ENCODE measurements around the gene APOO.

APOO gene

GRCh38 chrX:23930894-23931604, 23.3 kb upstream of the APOO start:
- H3K4me3 ChIP-seq (ENCODE audit: low read depth, low read length) = no peak overlapping the region
- TF ChIP-seq CTCF (IDR thresholded peaks at IDR 0.05; ENCODE audit: control insufficient read depth, extremely low read depth, insufficient read depth) = no peak
- DNase-seq (ENCODE audit: low read depth) = peak; percentile 58

DNA sequence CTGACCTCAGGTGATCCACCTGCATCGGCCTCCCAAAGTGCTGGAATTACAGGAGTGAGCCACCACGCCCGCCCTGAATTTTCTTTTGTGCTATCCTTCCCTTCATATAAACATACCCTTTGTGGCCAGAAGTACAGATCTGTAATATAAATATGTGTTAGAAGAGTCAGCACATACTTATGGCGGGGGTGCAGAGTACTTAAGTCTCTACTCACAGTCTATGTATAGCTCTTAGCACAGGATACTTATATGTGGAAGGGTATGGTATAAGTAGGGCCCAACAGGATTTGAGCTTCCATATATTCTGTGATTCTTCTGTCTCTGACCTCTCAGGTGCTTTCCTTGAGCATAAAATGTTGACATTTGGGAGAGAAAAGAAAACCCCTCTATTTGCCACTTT, 18.3 kb upstream of the APOO start:
- no peak for DNase-seq (ENCODE audit: low read depth)
- no peak for TF ChIP-seq CTCF (IDR thresholded peaks at IDR 0.05; ENCODE audit: control insufficient read depth, extremely low read depth, insufficient read depth)
- no peak overlapping the region for H3K4me3 ChIP-seq (ENCODE audit: low read depth, low read length)

DNA sequence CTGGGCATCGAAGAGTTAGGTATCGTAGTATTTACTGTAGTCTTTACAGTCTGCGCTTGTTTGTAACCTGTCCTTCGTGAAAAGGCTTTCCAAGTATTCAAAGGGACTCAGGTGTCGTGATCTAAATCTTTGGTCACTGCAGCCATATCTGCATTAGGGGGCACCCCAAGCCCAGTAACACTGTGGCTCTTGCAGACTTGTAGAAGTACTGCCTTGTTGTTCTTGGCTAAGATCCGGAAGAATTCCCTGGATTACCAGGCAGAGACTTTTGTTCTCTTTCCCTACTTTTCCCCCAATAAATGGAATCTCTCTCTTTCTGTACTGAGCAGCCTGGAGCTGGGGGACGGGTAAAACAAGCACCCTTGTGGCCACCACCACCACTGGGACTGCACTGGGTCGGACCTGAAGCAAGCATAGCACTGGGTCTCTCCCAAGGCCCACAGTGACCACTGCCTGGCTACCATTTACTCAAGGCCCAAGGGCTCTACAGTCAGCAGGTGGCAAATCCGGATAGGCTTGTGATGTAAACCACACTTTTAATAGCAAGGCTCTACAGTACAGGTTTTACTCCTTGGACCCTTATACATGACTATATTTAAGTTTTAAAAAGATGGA, 12.1 kb upstream of the APOO start:
- TF ChIP-seq CTCF (IDR thresholded peaks at IDR 0.05; ENCODE audit: control insufficient read depth, extremely low read depth, insufficient read depth) = peak; percentile 47
- DNase-seq (ENCODE audit: low read depth) = no peak
- H3K4me3 ChIP-seq (ENCODE audit: low read depth, low read length) = no peak overlapping the region

GRCh38 chrX:23919148-23919547, 11.4 kb upstream of the APOO start:
- H3K4me3 ChIP-seq (ENCODE audit: low read depth, low read length) = no peak overlapping the region
- DNase-seq (ENCODE audit: low read depth) = no peak
- TF ChIP-seq CTCF (IDR thresholded peaks at IDR 0.05; ENCODE audit: control insufficient read depth, extremely low read depth, insufficient read depth) = no peak

- no peak overlapping the region for H3K4me3 ChIP-seq (ENCODE audit: low read depth, low read length)
- no peak for DNase-seq (ENCODE audit: low read depth)
- no peak for TF ChIP-seq CTCF (IDR thresholded peaks at IDR 0.05; ENCODE audit: control insufficient read depth, extremely low read depth, insufficient read depth)
Observed at GRCh38 chrX:23911126-23911835, 3.5 kb upstream of the APOO start.

- 0 out of 2 replicates have a peak, but pooled peaks have one; percentile 1 for TF ChIP-seq CTCF (IDR thresholded peaks at IDR 0.05; ENCODE audit: control insufficient read depth, extremely low read depth, insufficient read depth)
- no peak for DNase-seq (ENCODE audit: low read depth)
- H3K4me3 ChIP-seq (ENCODE audit: low read depth, low read length) = peak overlapping the region; percentile 78
Observed at GRCh38 chrX:23908219-23909004, 674 bp upstream of the APOO start.
